ENCODE results near the gene CD40. TPM values are rescaled to one million over a fixed set of nuclear protein-coding genes. Genes with fewer than 3 reads are reported as not detected.

CD40 gene
- total RNA-seq, 1 donor from 2014 or later, result 1.2 TPM

DNA sequence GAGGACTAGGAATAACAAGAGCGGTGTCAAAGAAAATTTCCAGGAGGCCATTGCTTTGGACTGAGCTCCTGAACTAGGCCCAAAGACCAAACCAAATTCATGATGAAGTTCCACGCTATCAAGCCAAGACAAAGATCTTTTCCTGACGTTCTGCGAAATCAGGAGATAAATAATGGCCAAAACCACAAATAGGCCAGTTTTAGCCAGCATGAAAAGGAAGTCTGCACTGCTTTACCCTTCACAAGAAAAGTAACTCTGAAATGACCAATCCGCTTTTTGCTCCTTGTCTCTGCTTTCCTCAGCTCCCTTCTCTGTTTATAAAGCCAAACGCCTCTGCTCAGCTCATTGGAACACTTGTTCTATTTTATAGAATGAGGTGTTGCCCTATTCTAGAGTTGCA is 35.0 kb upstream of the CD40 start:
- no peak for DNase-seq
- Mint-ChIP-seq H3K9me3 (ENCODE audit: unreplicated experiment) (no peaks in the 10 kb centered on the region), H3K27ac (ENCODE audit: unreplicated experiment) (no peak overlapping the region), H3K4me3 (ENCODE audit: unreplicated experiment) (no peak overlapping the region), H3K36me3 (ENCODE audit: unreplicated experiment) (no peaks in the 10 kb centered on the region), H3K27me3 (ENCODE audit: unreplicated experiment) (no peaks in the 10 kb centered on the region), H3K4me1 (ENCODE audit: low read depth, unreplicated experiment) (peaks cover 22% of the 10 kb centered on the region)
- TF ChIP-seq, protein P1, sequence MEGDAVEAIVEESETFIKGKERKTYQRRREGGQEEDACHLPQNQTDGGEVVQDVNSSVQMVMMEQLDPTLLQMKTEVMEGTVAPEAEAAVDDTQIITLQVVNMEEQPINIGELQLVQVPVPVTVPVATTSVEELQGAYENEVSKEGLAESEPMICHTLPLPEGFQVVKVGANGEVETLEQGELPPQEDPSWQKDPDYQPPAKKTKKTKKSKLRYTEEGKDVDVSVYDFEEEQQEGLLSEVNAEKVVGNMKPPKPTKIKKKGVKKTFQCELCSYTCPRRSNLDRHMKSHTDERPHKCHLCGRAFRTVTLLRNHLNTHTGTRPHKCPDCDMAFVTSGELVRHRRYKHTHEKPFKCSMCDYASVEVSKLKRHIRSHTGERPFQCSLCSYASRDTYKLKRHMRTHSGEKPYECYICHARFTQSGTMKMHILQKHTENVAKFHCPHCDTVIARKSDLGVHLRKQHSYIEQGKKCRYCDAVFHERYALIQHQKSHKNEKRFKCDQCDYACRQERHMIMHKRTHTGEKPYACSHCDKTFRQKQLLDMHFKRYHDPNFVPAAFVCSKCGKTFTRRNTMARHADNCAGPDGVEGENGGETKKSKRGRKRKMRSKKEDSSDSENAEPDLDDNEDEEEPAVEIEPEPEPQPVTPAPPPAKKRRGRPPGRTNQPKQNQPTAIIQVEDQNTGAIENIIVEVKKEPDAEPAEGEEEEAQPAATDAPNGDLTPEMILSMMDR (IDR thresholded peaks at IDR 0.05; ENCODE audit: partially characterized antibody, unreplicated experiment), result no peak

DNA sequence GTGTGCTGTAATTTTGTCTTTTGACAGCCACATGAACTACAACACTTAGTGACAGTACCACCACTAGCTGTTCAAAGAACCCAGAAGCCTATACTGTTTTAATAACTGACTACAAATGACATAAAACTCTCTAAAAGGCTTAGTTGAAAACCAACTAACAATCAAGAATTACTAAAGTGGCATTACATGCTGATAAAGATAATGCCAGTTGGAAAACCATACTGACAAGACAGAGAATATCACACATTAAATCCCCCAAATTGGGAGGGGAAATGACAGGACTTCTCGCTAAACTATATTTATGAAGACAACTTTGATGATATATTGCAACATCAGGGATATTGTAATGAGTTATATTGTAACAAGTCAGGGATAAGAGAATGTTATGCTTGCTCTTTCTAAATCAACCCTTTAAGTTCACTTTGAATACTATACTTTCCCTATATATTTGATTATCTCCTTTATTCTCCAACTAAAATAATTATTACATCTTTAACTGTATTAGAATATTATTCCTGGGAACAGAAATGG is 34.5 kb upstream of the CD40 start:
- Mint-ChIP-seq H3K36me3 (ENCODE audit: unreplicated experiment) (no peaks in the 10 kb centered on the region), H3K27me3 (ENCODE audit: unreplicated experiment) (no peaks in the 10 kb centered on the region), H3K9me3 (ENCODE audit: unreplicated experiment) (peaks cover under 1% of the 10 kb centered on the region), H3K4me1 (ENCODE audit: low read depth, unreplicated experiment) (peaks cover 24% of the 10 kb centered on the region), H3K27ac (ENCODE audit: unreplicated experiment) (no peak overlapping the region), H3K4me3 (ENCODE audit: unreplicated experiment) (no peak overlapping the region)
- no peak for DNase-seq
- TF ChIP-seq, protein P1 (IDR thresholded peaks at IDR 0.05; ENCODE audit: partially characterized antibody, unreplicated experiment), result no peak

DNA sequence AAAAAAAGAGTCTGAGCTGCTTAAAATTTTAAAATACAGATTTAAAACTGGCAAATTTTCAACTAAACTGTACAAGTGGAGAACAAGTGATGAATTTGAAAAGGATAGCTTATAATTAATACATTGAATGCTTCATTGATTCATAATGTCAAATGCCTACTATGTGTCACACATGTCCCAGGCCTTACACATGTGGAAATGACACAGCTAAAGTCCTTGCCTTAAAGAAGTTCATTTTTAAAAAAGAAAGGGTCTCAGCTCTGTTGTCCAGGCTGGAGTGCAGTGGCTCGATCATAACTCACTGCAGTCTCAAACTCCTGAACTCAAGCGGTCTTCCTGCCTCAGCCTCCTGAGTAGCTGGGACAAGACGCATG is 33.3 kb upstream of the CD40 start:
- Mint-ChIP-seq H3K4me3 (ENCODE audit: unreplicated experiment) (no peak overlapping the region), H3K27ac (ENCODE audit: unreplicated experiment) (no peak overlapping the region), H3K4me1 (ENCODE audit: low read depth, unreplicated experiment) (peaks cover 15% of the 10 kb centered on the region), H3K27me3 (ENCODE audit: unreplicated experiment) (no peaks in the 10 kb centered on the region), H3K9me3 (ENCODE audit: unreplicated experiment) (peaks cover 3% of the 10 kb centered on the region), H3K36me3 (ENCODE audit: unreplicated experiment) (no peaks in the 10 kb centered on the region)
- no peak for DNase-seq
- TF ChIP-seq, protein P1 (IDR thresholded peaks at IDR 0.05; ENCODE audit: partially characterized antibody, unreplicated experiment), result no peak

DNA sequence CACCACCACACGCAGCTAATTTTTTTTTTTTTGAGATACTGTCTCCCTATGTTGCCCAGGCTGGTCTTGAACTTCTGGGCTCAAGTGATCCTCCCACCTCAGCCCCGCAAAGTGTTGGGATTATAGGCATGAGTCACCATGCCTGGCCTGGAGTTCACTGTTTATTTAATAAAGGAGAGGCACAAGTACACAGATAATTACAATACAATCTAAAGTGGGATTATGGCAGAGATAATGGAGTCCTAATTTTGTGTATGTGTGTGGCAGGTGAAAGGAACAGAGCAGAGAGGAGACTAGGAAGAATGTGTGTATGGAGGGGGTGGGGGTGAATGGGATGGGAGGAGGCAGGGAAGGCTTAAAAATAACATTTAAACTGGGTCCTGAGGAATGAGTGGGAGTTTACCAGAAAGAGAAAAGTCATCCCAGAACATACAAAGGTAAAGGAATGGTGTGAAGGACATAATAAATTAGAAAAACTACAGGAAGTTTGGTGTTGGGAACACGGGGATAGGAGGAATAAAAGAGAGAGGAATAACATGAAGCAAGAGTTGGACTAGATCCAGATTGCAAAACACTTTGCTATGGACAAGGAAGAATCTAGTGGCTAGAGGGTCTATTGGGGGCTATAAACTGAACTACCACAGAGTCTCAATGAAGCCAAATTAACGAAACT is 32.8 kb upstream of the CD40 start:
- no peak overlapping the region for H3K27ac Mint-ChIP-seq (ENCODE audit: unreplicated experiment)
- no peak for DNase-seq
- peaks cover 3% of the 10 kb centered on the region for H3K27me3 Mint-ChIP-seq (ENCODE audit: unreplicated experiment)

DNA sequence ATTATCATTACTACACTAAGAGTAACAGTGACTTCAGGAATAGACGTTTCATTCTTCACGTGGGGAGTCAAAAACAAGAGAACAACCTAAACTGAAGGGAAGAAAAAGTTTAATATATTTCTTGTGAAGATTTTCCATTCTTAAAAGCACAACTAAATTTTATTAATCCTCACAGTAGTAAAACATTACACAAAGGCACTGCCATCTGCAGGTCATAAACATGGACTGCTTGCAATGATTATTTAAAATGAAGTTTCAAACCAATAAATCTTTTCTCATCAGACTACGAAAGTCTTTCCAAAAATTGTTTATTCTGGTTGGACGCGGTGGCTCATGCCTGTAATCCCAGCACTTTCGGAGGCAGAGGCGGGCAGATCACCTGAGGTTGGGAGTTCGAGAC is 31.0 kb upstream of the CD40 start:
- Mint-ChIP-seq H3K4me3 (ENCODE audit: unreplicated experiment) (no peak overlapping the region), H3K4me1 (ENCODE audit: low read depth, unreplicated experiment) (peaks cover 15% of the 10 kb centered on the region), H3K27me3 (ENCODE audit: unreplicated experiment) (peaks cover 5% of the 10 kb centered on the region), H3K36me3 (ENCODE audit: unreplicated experiment) (no peaks in the 10 kb centered on the region), H3K27ac (ENCODE audit: unreplicated experiment) (no peak overlapping the region), H3K9me3 (ENCODE audit: unreplicated experiment) (peaks cover 3% of the 10 kb centered on the region)
- DNase-seq, result no peak
- TF ChIP-seq, protein P1 (IDR thresholded peaks at IDR 0.05; ENCODE audit: partially characterized antibody, unreplicated experiment), result peak; percentile 35

More for the DNA sequence above, 32.8 kb upstream of the CD40 start:
- H3K4me3 Mint-ChIP-seq (ENCODE audit: unreplicated experiment), result no peak overlapping the region
- H3K36me3 Mint-ChIP-seq (ENCODE audit: unreplicated experiment), result no peaks in the 10 kb centered on the region
- H3K9me3 Mint-ChIP-seq (ENCODE audit: unreplicated experiment), result peaks cover 3% of the 10 kb centered on the region
- TF ChIP-seq, protein P1 (IDR thresholded peaks at IDR 0.05; ENCODE audit: partially characterized antibody, unreplicated experiment), result no peak
- H3K4me1 Mint-ChIP-seq (ENCODE audit: low read depth, unreplicated experiment), result peaks cover 15% of the 10 kb centered on the region

Measured in glutamatergic neuron (in vitro differentiated cells).